COLO829 (cell line): ENCODE measurements around the gene TENM4.
"Not testable (repeated sequence)": the region's sequence is repeated elsewhere in the genome, so short reads cannot be mapped to it uniquely, and the experiment has no call there.

ENCODE experiments used
- DNase-seq: peaks from one replicate; pipeline ENCODE4 v3.0.0; 2012; ENCODE audit warnings: low spot score

Gene TENM4

DNA sequence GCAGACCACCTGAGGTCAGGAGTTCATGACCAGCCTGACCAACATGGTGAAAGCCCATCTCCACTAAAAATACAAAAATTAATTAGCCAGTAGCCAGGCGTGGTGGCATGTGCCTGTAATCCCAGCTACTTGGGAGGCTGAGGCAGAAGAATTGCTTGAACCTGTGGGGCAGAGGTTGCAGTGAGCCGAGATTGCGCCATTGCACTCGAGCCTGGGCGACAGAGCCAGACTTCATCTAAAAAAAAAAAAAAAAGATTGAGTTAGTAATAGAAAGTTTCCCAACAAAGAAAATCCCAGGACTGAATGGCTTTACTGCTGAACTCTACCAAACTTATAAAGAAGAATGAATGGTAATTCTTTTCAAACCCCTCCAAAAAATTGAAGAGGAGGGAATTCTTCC lies 803.3 kb downstream of the TENM4 start:
- not testable (repeated sequence) for DNase-seq

DNA sequence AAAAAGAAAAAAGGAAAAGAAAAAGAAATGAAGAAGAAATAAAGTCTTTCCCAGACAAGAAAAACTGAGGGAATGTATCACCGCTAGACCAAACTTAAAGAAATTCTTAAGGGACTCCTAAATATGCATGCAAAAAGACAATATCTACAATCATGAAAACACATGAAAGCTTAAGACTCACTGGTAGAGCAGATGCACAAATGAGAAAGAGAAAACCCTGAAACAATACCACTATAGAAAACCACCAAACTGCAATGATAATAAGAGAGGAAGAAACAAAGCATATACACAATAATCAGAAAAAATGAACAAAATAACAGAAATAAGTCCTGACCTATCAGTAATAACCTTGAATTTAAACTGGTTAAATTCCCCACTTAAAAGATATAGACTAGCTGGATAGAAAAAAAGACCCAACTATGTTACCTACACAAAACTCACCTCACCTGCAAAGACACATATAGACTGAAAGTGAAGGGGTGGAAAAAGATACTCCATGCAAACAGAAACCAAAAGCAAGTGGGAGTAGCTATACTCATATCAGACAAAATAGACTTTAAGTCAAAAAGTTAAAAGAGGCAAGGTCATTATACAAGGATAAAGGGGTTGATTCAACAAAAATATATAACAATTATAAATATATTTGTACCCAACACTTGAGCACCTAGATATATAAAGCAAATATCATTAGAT lies 804.9 kb downstream of the TENM4 start:
- DNase-seq = no peak

- DNase-seq = no peak
Observed at GRCh38 chr11:78633516-78634310, 807.1 kb downstream of the TENM4 start.

DNA sequence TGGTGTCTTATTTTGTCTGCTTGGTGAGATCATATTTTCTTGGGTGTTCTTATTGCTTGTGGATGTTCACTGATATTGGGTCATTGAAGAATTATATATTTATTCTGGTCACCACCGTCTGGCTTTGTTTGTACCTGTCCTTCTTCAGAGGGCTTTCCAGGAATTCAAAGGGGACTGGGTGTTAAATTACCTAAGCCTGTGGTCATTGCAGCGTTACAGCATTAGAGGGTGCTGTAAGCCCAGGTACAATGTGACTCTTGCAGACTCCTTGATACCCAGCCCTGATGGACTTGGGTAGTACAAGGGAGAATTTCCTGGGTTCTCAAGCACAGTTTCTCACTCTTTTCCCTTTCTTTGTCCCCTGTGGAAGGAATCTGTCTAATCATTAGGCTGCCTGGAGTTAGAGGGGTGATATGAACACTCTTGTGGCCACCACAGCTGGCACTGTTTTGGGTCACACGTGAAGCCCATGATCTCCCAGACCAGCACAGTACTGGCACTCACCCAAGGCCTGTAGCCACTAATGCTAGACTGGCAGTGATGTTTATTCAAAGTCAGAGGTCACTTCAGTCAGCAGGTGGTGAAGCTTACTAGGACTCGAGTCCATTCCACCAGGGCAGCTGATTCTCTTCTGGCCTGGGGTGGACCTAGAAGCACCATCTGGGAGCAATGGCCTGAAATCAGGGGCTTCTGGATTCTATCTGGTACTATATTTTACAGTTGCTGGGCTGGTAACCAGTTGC lies 810.1 kb downstream of the TENM4 start:
- no peak for DNase-seq

- no peak for DNase-seq
Observed at GRCh38 chr11:78630155-78630554, 810.7 kb downstream of the TENM4 start.

GRCh38 chr11:78622666-78623065 lies 818.2 kb downstream of the TENM4 start:
- DNase-seq = no peak

DNA sequence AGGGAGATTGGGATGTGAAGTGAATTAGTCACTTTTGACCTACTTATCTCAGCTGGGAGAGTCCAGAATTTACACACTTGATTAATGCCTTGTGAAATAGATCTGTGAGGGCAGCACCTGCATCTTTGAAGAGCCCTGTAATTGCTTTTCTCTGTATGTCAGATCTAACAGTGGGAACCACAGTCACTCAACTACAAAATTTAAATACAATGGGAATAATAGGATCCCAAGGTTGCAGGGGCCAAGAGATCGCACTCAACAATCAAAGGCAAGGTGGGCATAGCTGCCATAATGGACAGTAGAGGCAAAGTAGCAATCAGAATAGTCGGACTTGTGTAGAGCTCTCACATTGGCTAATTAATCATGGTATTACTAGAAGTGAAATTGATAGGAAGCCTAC lies 820.7 kb downstream of the TENM4 start:
- DNase-seq = no peak

GRCh38 chr11:78615724-78616123 lies 825.1 kb downstream of the TENM4 start:
- DNase-seq = no peak

DNA sequence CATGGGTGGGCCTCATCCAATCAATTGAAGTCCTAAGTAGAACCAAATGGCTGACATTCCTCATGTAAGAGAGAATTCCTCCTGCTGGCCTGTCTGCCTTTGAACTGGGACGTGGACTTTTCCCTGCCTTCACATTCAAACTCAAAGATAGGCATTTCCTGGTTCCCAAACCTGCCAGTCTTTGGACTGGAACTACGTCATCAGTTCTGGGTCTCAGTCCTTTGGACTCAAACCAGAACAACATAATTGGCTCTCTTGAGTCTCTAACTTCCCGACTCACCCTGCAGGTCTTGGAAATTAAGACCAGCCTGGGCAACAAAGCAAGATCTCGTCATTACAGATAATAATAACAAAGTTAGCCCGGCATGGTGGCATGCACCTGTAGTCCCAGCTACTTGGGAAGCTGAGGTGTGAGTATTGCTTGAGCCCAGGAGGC lies 827.4 kb downstream of the TENM4 start:
- DNase-seq = no peak

GRCh38 chr11:78612721-78613377 lies 828.0 kb downstream of the TENM4 start:
- no peak for DNase-seq

GRCh38 chr11:78609321-78609720 lies 831.5 kb downstream of the TENM4 start:
- not testable (repeated sequence) for DNase-seq

- DNase-seq = no peak
Observed at GRCh38 chr11:78607696-78608095, 833.1 kb downstream of the TENM4 start.

DNA sequence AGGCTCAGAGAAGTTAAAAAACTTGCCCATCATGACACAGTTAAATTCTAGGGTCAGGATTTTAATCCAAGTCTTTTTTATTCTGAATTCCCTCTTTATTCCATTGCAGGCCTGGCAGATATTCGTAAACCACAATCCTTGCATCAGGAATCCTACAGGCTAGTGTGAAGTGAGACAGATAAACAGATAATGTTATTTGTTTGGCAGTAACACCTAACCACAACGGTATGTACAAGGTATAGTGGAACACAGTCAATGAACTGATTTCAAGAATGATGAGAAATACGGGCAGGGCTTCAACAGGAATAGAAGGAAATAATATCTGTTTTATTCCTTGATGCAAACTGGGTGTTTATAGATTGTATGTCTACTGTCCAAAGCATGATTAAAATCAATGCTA lies 834.2 kb downstream of the TENM4 start:
- no peak for DNase-seq

DNA sequence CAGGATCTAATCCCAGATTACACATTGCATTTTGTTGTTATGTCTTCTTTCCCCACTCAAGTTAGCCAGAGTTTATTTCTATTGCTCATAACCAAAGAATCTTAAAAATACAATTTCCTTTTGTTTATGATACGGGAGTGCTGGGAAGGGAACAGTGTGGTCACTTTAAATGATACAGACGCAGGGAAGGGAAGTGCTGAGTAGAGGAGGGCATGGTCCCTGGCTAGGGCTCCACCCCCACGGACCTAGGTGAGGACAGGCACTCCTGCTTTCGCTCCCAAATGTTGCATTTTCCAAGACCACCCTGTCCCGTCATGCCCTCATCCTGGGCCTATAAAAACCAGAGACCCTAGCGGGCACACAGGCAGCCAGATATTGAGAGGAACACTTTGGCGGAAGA lies 835.5 kb downstream of the TENM4 start:
- DNase-seq = no peak

DNA sequence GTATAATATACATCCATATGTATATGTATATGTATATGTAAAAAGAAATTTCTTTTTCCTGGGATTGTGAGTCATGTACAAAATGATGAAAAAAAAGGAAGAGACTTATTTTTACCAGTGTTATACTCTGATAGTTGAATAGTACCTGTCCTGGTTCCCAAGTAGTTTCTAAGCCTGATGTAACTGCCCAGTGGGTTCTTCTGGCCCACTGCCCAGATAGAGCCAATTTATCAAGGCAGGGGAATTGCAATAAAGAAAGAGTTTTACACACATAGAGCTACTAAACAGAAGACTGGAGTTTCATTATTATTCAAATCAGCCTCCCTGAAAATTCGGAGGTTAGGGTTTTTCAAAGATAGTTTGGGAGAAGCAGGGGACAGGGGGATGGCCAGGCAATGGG lies 837.0 kb downstream of the TENM4 start:
- DNase-seq = no peak
